ENCODE results near the gene RALGPS1. TPM values are rescaled to one million over a fixed set of nuclear protein-coding genes. Genes with fewer than 3 reads are reported as not detected.

The RALGPS1 gene
- total RNA-seq, 4 donors from 2014 or later, result 4.7 to 18.1 (median 5.0) TPM

DNA sequence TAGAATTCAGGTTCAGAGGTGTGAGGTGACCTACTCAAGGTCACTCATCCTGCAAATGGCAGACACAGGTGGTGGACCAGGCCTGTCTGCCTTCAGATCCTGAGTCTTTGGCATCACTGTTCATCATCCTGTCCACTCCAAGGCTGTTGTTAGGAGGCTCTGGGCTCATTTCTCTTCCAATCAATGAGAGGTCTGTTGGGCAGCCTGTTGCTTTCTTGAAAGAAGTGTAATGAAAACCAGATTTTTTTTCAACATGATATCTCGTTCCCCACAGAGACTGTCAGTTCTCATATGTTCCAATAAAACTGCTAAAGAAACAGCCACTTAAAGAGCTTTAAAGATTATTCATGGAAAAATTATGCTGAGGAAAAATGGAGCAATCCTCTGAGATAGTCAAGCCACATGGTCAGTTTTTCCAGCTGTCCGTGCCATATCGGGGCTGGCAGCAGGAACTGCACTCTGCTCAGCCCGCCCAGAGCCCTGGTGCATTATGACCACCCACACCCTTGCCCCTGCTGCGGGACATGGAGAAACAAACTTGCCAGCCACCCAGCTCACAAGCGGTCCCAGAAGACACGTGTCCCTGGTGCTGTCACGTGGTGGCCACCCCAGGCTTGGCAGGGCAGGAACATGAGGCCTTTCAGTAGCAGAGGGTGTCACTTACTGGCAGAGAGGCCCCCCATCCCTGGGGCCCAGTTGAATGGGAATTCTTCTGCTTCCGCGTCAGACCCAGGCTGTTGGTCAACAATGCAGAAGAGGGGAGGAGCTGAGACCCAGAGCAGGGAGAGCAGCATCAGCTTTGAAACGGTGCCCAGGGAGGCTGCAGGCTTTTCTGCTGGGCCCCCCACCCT lies 271.6 kb downstream of the RALGPS1 start:
- TF ChIP-seq, protein P1, sequence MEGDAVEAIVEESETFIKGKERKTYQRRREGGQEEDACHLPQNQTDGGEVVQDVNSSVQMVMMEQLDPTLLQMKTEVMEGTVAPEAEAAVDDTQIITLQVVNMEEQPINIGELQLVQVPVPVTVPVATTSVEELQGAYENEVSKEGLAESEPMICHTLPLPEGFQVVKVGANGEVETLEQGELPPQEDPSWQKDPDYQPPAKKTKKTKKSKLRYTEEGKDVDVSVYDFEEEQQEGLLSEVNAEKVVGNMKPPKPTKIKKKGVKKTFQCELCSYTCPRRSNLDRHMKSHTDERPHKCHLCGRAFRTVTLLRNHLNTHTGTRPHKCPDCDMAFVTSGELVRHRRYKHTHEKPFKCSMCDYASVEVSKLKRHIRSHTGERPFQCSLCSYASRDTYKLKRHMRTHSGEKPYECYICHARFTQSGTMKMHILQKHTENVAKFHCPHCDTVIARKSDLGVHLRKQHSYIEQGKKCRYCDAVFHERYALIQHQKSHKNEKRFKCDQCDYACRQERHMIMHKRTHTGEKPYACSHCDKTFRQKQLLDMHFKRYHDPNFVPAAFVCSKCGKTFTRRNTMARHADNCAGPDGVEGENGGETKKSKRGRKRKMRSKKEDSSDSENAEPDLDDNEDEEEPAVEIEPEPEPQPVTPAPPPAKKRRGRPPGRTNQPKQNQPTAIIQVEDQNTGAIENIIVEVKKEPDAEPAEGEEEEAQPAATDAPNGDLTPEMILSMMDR (IDR thresholded peaks at IDR 0.05; ENCODE audit: low read depth), result no peak

DNA sequence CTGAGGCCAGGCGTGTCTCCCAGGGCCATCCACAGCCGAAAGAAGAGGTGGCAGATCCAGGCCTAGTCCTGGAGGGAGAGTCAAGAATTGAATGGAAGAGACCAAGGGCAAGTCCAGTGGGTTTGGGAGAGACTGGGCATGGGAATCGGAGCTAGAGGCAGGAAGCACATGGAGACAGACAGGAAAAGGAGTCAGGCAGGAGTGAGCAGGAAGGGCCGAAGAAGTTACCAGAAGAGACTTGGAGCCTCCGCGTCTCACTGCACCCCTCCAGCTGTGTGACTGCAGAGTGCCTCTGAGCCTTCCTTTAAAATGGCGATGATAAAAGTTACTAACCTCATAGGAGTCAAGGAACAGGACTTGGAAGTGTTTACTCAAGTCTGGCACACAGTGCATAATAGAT lies 272.2 kb downstream of the RALGPS1 start:
- TF ChIP-seq, protein P1 (IDR thresholded peaks at IDR 0.05; ENCODE audit: low read depth), result no peak

DNA sequence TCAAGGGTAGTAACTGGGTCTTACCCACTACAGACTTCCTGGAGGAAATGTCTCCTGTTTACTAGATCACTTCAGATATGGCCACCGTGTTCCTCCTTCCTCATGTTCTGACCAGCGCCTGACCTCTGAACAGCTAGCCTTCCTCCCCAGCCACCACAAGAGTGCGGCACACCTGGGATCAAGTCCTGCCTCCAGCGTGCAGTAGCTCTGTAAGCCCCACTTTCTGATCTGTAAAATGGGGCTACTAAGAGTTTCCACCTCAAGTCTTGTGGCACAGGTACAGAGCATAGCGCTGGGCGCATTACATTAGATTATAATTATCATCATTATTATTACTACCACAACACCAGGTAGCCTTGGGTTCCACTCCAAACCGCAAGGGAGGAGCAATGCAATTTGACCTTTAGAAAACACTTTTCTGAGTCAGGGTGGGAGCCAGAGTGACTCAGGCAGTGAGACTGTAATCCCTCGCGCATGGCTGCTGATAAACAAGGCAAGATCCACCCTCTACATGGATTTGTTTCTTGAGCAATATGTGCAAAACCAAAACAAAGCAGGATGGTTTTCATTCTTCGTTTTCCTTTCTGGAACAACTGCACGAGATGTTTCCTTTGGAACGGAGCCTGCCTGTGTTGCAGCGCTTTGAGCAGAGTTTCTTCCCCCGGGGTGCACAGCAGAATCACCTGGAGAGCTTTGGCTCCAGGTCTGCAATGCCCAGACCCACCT lies 272.8 kb downstream of the RALGPS1 start:
- TF ChIP-seq, protein P1 (IDR thresholded peaks at IDR 0.05; ENCODE audit: low read depth), result no peak

DNA sequence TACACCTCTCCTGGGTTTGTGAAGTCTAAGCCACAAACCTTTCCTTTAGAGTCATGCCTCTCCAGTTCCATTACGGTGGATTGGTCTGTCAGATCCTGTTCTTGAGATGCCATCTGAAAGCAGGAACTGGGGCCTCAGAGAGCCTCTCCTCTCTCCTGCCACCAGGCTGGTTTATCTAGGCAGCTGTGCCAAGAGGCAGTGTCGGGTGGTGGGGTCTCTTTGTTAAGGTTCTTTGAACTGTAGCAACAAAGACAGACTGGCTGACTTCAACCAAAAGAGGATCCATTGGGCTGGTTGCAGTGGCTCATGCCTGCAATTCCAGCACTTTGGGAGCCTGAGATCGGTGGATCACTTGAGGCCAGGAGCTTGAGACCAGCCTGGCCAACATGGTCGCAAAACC lies 273.8 kb downstream of the RALGPS1 start:
- TF ChIP-seq, protein P1 (IDR thresholded peaks at IDR 0.05; ENCODE audit: low read depth), result no peak

DNA sequence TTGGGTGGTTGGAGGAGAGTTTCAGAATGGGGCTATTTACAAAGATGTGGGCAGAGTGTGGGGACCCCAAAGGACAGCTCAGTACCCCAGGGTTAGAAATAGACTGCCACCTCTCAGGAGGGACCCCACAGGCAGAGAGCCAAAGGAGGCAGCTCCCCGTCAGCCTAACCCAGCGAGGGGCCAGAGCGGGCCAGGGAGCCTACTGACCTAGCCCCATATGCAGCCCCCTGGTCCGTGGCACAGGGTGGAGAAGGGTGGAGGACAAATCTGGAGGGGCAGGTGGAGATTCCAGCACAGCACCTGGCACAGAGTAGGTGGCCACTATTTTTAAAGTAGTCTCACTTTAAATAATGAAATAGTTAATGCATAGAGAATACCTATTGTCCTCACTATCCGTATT lies 275.0 kb downstream of the RALGPS1 start:
- TF ChIP-seq, protein P1 (IDR thresholded peaks at IDR 0.05; ENCODE audit: low read depth), result no peak

DNA sequence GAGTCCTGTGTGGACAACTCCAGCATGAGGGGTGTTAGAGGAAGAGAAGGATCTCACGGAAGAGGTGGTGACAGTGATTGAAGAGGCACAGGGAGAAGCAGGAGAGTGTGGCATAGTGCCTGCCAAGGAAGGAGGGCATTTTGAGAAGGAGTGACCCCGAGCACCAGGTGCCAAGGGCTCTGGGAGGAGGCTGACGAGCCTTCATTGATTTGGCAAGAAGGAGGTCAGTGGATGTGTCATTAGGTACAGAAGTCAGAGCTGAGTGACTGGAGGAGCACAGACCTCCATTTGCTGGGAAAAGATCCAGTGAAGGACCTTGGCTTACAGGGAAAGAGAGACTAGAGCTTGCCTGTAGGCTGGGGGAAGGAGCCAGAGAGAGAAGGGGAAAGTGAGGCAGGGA lies 278.2 kb downstream of the RALGPS1 start:
- TF ChIP-seq, protein P1 (IDR thresholded peaks at IDR 0.05; ENCODE audit: low read depth), result no peak

DNA sequence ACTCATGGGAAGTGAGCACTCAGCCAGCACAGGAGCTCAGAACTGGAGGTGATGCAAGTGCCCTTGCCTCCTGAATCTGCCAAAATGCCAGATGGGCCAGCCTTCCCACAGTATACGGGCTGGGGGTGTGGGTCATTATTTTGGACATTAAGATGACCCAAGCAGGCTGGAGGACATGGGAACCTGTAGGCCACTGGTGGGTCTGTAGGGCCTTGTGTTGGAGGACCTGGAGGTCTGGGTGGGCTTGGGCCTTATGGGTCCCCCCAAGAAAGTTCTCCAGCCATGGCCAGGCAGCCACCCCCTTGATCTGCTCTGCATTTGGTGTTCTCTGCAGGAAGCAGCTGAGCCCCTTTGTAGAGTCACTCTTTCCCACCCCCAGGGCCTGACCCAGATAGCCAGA lies 278.9 kb downstream of the RALGPS1 start:
- TF ChIP-seq, protein P1 (IDR thresholded peaks at IDR 0.05; ENCODE audit: low read depth), result no peak

All from subcutaneous adipose tissue (tissue), 4 donors.